K562 (cell line): ENCODE data around the gene RHO. TPM values are rescaled to one million over a fixed set of nuclear protein-coding genes. Genes with fewer than 3 reads are reported as not detected.

Experiments
- CHD4 ChIP-seq: fragments of 200-600 bp; sonication (generic); IDR thresholded peaks from 3 replicates; pipeline ENCODE4 v1.6.1; 2012; ENCODE audit warnings: low read depth, mild to moderate bottlenecking, mixed read lengths, low read length, inconsistent platforms; ENCODE audit not compliant: insufficient read depth, insufficient replicate concordance, poor library complexity, severe bottlenecking
- CUX1 ChIP-seq: fragments of 200-800 bp; sonication (Bioruptor generic); IDR thresholded peaks from 2 replicates; pipeline ENCODE4 v1.6.1; 2016; ENCODE audit warnings: missing genetic modification characterization, missing compliant biosample characterization
- GATAD2A ChIP-seq: fragments of 450-650 bp; IDR thresholded peaks from 2 replicates; pipeline ENCODE4 v1.6.1; 2017
- MCM3 ChIP-seq: fragments of 450-650 bp; IDR thresholded peaks from 2 replicates; pipeline ENCODE4 v1.6.1; 2016
- MTF1 ChIP-seq: fragments of 250-450 bp; sonication (Bioruptor Pico); IDR thresholded peaks from 2 replicates; pipeline ENCODE4 v1.9.0; 2021; ENCODE audit warnings: moderate library complexity, mild to moderate bottlenecking, inconsistent platforms, borderline replicate concordance
- ZNF79 ChIP-seq: fragments of 250-450 bp; sonication (Bioruptor Pico); IDR thresholded peaks from 2 replicates; pipeline ENCODE4 v1.4.0; 2020; ENCODE audit warnings: low read depth, mild to moderate bottlenecking, moderate library complexity
- polyA plus RNA-seq, 8 experiments: library from polyadenylated mRNA; depleted of rRNA in 4 of 8; stranded (reverse) in 5 of 8; unstranded in 3 of 8; fragments of >200 nt; fragmentation: Nextera tagmentation in 2 of 8; fragmentation: Illumina TruSeq in 1 of 8; extraction: Ambion mirVana in 2 of 8; extraction: Trizol in 1 of 8; gene quantifications; 2 replicates each; pipeline versions ENCODE4 v1.2.1 to v1.2.3, GENCODE V29; 2011 to 2014; ENCODE audit warnings: inconsistent platforms in 1 of 8, missing spikeins in 1 of 8
- total RNA-seq, 7 experiments: library from RNA; depleted of rRNA in 6 of 7; stranded (reverse); fragments of >200 nt in 6 of 7; fragmentation: Illumina TruSeq in 2 of 7; extraction: Trizol in 2 of 7; gene quantifications; 2 replicates each; pipeline versions ENCODE4 v1.2.1 to v1.2.3, GENCODE V29; 2011 to 2021; ENCODE audit warnings: low replicate concordance in 1 of 7
- TF ChIP-seq, protein P1 (sequence below): IDR thresholded peaks from 2 replicates; pipeline ENCODE4 v1.6.1; 2011; ENCODE audit warnings: borderline replicate concordance, low read depth, mild to moderate bottlenecking, moderate library complexity, low read length; ENCODE audit not compliant: insufficient read depth, poor library complexity, severe bottlenecking

RHO gene
- total and polyA plus RNA-seq, 9 of the 15 experiments (the other 6 are each of a cell fraction or from before 2014, with no cell fraction given) = not detected

- TF ChIP-seq ZNF79 (CRISPR knock-in tag) = no peak
- TF ChIP-seq GATAD2A = no peak
- TF ChIP-seq, protein P1, sequence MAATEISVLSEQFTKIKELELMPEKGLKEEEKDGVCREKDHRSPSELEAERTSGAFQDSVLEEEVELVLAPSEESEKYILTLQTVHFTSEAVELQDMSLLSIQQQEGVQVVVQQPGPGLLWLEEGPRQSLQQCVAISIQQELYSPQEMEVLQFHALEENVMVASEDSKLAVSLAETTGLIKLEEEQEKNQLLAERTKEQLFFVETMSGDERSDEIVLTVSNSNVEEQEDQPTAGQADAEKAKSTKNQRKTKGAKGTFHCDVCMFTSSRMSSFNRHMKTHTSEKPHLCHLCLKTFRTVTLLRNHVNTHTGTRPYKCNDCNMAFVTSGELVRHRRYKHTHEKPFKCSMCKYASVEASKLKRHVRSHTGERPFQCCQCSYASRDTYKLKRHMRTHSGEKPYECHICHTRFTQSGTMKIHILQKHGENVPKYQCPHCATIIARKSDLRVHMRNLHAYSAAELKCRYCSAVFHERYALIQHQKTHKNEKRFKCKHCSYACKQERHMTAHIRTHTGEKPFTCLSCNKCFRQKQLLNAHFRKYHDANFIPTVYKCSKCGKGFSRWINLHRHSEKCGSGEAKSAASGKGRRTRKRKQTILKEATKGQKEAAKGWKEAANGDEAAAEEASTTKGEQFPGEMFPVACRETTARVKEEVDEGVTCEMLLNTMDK = no peak
- no peak for TF ChIP-seq CUX1 (CRISPR knock-in tag)
- no peak for TF ChIP-seq MTF1 (CRISPR knock-in tag)
- no peak for TF ChIP-seq CHD4
- TF ChIP-seq MCM3 = no peak
These were observed 6.1 kb downstream of the RHO start (continued) for GRCh38 chr3:129534428-129535027.
